NT2/D1 (cell line): ENCODE data around the gene EEFSEC.

Experiments
- DNase-seq: peaks from one replicate; pipeline ENCODE4 v3.0.0-alpha.2; 2011; ENCODE audit warnings: low read depth, low spot score
- H3K27me3 ChIP-seq: 2 replicates; pipeline ENCODE4 v1.6.0; 2011; ENCODE audit warnings: mild to moderate bottlenecking; ENCODE audit not compliant: insufficient read length, insufficient read depth
- H3K36me3 ChIP-seq: 2 replicates; pipeline ENCODE4 v1.6.1; 2011; ENCODE audit warnings: mild to moderate bottlenecking, low read length, mixed read lengths; ENCODE audit not compliant: insufficient read depth, insufficient read length
- H3K4me1 ChIP-seq: 2 replicates; pipeline ENCODE4 v1.5.1; 2011; ENCODE audit not compliant: insufficient read depth, insufficient read length
- H3K4me3 ChIP-seq: 2 replicates; pipeline ENCODE4 v1.5.1; 2011; ENCODE audit warnings: low read depth; ENCODE audit not compliant: insufficient read length
- H3K9ac ChIP-seq: 2 replicates; pipeline ENCODE4 v1.6.0; 2011; ENCODE audit warnings: low read depth; ENCODE audit not compliant: insufficient read length
- H3K9me3 ChIP-seq: 2 replicates; pipeline ENCODE4 v1.5.1; 2011; ENCODE audit warnings: mild to moderate bottlenecking, low read length; ENCODE audit not compliant: insufficient read depth
- SUZ12 ChIP-seq: IDR thresholded peaks from 2 replicates; pipeline ENCODE4 v1.6.1; 2011; ENCODE audit not compliant: insufficient read length, insufficient read depth; ENCODE audit errors: extremely low read depth
- YY1 ChIP-seq: IDR thresholded peaks from 2 replicates; pipeline ENCODE4 v1.6.1; 2011; ENCODE audit not compliant: insufficient read length, insufficient read depth
- ZNF274 ChIP-seq: IDR thresholded peaks from 2 replicates; pipeline ENCODE4 v1.6.1; 2011; ENCODE audit warnings: mild to moderate bottlenecking, low read depth, low read length

Gene EEFSEC

GRCh38 chr3:128289534-128289933 lies 136.3 kb downstream of the EEFSEC start:
- Histone ChIP-seq H3K9ac (no peak overlapping the region), H3K36me3 (no peaks in the 10 kb centered on the region), H3K4me1 (peaks cover 10% of the 10 kb centered on the region), H3K27me3 (no peaks in the 10 kb centered on the region), H3K9me3 (peaks cover 14% of the 10 kb centered on the region), H3K4me3 (no peak overlapping the region)
- no peak for TF ChIP-seq SUZ12
- no peak for TF ChIP-seq YY1
- TF ChIP-seq ZNF274 = no peak
- no peak for DNase-seq

- H3K4me1 ChIP-seq = peaks cover 7% of the 10 kb centered on the region
- H3K27me3 ChIP-seq = no peaks in the 10 kb centered on the region
- H3K36me3 ChIP-seq = no peaks in the 10 kb centered on the region
- no peak overlapping the region for H3K4me3 ChIP-seq
- H3K9me3 ChIP-seq = peaks cover 14% of the 10 kb centered on the region
- TF ChIP-seq YY1 (no peak), ZNF274 (no peak), SUZ12 (no peak)
- H3K9ac ChIP-seq = no peak overlapping the region
- no peak for DNase-seq
These were observed 137.2 kb downstream of the EEFSEC start for GRCh38 chr3:128290484-128290883.

- DNase-seq = no peak
- TF ChIP-seq SUZ12 (no peak), ZNF274 (no peak), YY1 (no peak)
- H3K9me3 ChIP-seq = peaks cover 14% of the 10 kb centered on the region
- H3K9ac ChIP-seq = no peak overlapping the region
- H3K27me3 ChIP-seq = no peaks in the 10 kb centered on the region
- no peaks in the 10 kb centered on the region for H3K4me1 ChIP-seq
- H3K4me3 ChIP-seq = no peak overlapping the region
- H3K36me3 ChIP-seq = no peaks in the 10 kb centered on the region
These were observed 140.6 kb downstream of the EEFSEC start for GRCh38 chr3:128293930-128294329.

- Histone ChIP-seq H3K27me3 (no peaks in the 10 kb centered on the region), H3K9me3 (peaks cover 9% of the 10 kb centered on the region), H3K4me1 (no peaks in the 10 kb centered on the region), H3K9ac (no peak overlapping the region), H3K36me3 (no peaks in the 10 kb centered on the region), H3K4me3 (no peak overlapping the region)
- DNase-seq = no peak
- TF ChIP-seq SUZ12 = no peak
- no peak for TF ChIP-seq YY1
- no peak for TF ChIP-seq ZNF274
These were observed 141.8 kb downstream of the EEFSEC start for GRCh38 chr3:128294999-128295468.

GRCh38 chr3:128296469-128297251 lies 143.4 kb downstream of the EEFSEC start:
- Histone ChIP-seq H3K36me3 (no peaks in the 10 kb centered on the region), H3K4me1 (no peaks in the 10 kb centered on the region), H3K4me3 (no peak overlapping the region), H3K27me3 (no peaks in the 10 kb centered on the region), H3K9me3 (no peaks in the 10 kb centered on the region), H3K9ac (no peak overlapping the region)
- TF ChIP-seq YY1 = no peak
- no peak for TF ChIP-seq ZNF274
- no peak for TF ChIP-seq SUZ12
- no peak for DNase-seq

GRCh38 chr3:128297401-128298138 lies 144.3 kb downstream of the EEFSEC start:
- no peaks in the 10 kb centered on the region for H3K27me3 ChIP-seq
- no peaks in the 10 kb centered on the region for H3K9me3 ChIP-seq
- H3K36me3 ChIP-seq = no peaks in the 10 kb centered on the region
- DNase-seq = no peak
- no peaks in the 10 kb centered on the region for H3K4me1 ChIP-seq
- TF ChIP-seq SUZ12 (no peak), YY1 (no peak), ZNF274 (no peak)
- no peak overlapping the region for H3K9ac ChIP-seq
- H3K4me3 ChIP-seq = no peak overlapping the region

GRCh38 chr3:128301186-128302023 lies 148.1 kb downstream of the EEFSEC start:
- Histone ChIP-seq H3K27me3 (no peaks in the 10 kb centered on the region), H3K4me3 (no peak overlapping the region), H3K9me3 (no peaks in the 10 kb centered on the region), H3K4me1 (no peaks in the 10 kb centered on the region), H3K36me3 (no peaks in the 10 kb centered on the region), H3K9ac (no peak overlapping the region)
- DNase-seq = no peak
- TF ChIP-seq ZNF274 = no peak
- no peak for TF ChIP-seq SUZ12
- TF ChIP-seq YY1 = no peak
